K562 (cell line): ENCODE results near the gene CSNK1A1. TPM values are rescaled to one million over a fixed set of nuclear protein-coding genes. Genes with fewer than 3 reads are reported as not detected.
A peak's percentile ranks its signal among the peaks of the same experiment; 100 is the strongest.

Source experiments
- BCL6 ChIP-seq: fragments of 250-450 bp; sonication (Bioruptor Pico); IDR thresholded peaks from 2 replicates; pipeline ENCODE4 v1.4.0; 2020
- DACH1 ChIP-seq: fragments of 450-650 bp; IDR thresholded peaks from 2 replicates; pipeline ENCODE4 v1.6.1; 2018; ENCODE audit not compliant: partially characterized antibody
- ELF4 ChIP-seq: fragments of 450-650 bp; formaldehyde crosslinking; IDR thresholded peaks from 2 replicates; pipeline ENCODE4 v1.4.0; 2022; ENCODE audit warnings: missing genetic modification characterization
- ESRRA ChIP-seq: fragments of 450-650 bp; IDR thresholded peaks from 2 replicates; pipeline ENCODE4 v1.6.1; 2014; ENCODE audit warnings: low read depth, mild to moderate bottlenecking, moderate library complexity, borderline replicate concordance
- MBD2 ChIP-seq: sonication (generic); IDR thresholded peaks from 2 replicates; pipeline ENCODE4 v1.6.1; 2016; ENCODE audit warnings: low read depth, borderline replicate concordance
- PHF8 ChIP-seq: fragments of 200-600 bp; sonication (generic); IDR thresholded peaks from 2 replicates; pipeline ENCODE4 v1.6.1; 2012; ENCODE audit warnings: mixed run types, mild to moderate bottlenecking, inconsistent platforms, low read length, moderate library complexity, borderline replicate concordance
- RAD21 ChIP-seq, 2 experiments: fragments of 250-450 bp in 1 of 2; fragments of 450-650 bp in 1 of 2; sonication (Bioruptor Pico) in 1 of 2; formaldehyde crosslinking in 1 of 2; IDR thresholded peaks in 1 of 2; conservative IDR thresholded peaks in 1 of 2; 2 replicates each; pipeline versions ENCODE4 v1.4.0 to v1.8.0; 2020 to 2022; ENCODE audit warnings: mild to moderate bottlenecking in 2 of 2, moderate library complexity in 1 of 2
- STAT5A ChIP-seq: IDR thresholded peaks from 2 replicates; pipeline ENCODE4 v1.6.1; 2012; ENCODE audit warnings: low read length, inconsistent platforms, borderline replicate concordance
- ZFX ChIP-seq: sonication (generic); formaldehyde crosslinking; IDR thresholded peaks from 2 replicates; pipeline ENCODE4 v1.8.0; 2022; ENCODE audit warnings: mild to moderate bottlenecking, missing genetic modification reagents, moderate library complexity
- ZNF124 ChIP-seq: sonication (generic); formaldehyde crosslinking; IDR thresholded peaks from 2 replicates; pipeline ENCODE4 v1.8.1; 2022; ENCODE audit warnings: missing genetic modification reagents
- ZNF232 ChIP-seq: sonication (generic); formaldehyde crosslinking; IDR thresholded peaks from 2 replicates; pipeline ENCODE4 v1.8.0; 2022; ENCODE audit warnings: mild to moderate bottlenecking, missing genetic modification reagents
- ZNF57 ChIP-seq: fragments of 450-650 bp; formaldehyde crosslinking; IDR thresholded peaks from 2 replicates; pipeline ENCODE4 v1.4.0; 2020; ENCODE audit warnings: mild to moderate bottlenecking, moderate library complexity
- ZNF76 ChIP-seq: fragments of 250-450 bp; sonication (Bioruptor Pico); IDR thresholded peaks from 2 replicates; pipeline ENCODE4 v1.4.0; 2020; ENCODE audit warnings: mild to moderate bottlenecking, moderate library complexity, borderline replicate concordance
- polyA plus RNA-seq, 8 experiments: library from polyadenylated mRNA; depleted of rRNA in 4 of 8; stranded (reverse) in 5 of 8; unstranded in 3 of 8; fragments of >200 nt; fragmentation: Nextera tagmentation in 2 of 8; fragmentation: Illumina TruSeq in 1 of 8; extraction: Ambion mirVana in 2 of 8; extraction: Trizol in 1 of 8; gene quantifications; 2 replicates each; pipeline versions ENCODE4 v1.2.1 to v1.2.3, GENCODE V29; 2011 to 2014; ENCODE audit warnings: inconsistent platforms in 1 of 8, missing spikeins in 1 of 8
- total RNA-seq, 7 experiments: library from RNA; depleted of rRNA in 6 of 7; stranded (reverse); fragments of >200 nt in 6 of 7; fragmentation: Illumina TruSeq in 2 of 7; extraction: Trizol in 2 of 7; gene quantifications; 2 replicates each; pipeline versions ENCODE4 v1.2.1 to v1.2.3, GENCODE V29; 2011 to 2021; ENCODE audit warnings: low replicate concordance in 1 of 7
- TF ChIP-seq, protein P1 (sequence below): sonication (generic); formaldehyde crosslinking; IDR thresholded peaks from 2 replicates; pipeline ENCODE4 v1.9.0; 2022; ENCODE audit warnings: mild to moderate bottlenecking, missing genetic modification reagents
- TF ChIP-seq, protein P2 (sequence below): fragments of 450-650 bp; formaldehyde crosslinking; IDR thresholded peaks from 2 replicates; pipeline ENCODE4 v1.4.0; 2020; ENCODE audit warnings: mild to moderate bottlenecking, mixed read lengths
- TF ChIP-seq, protein P3 (sequence below): sonication (generic); formaldehyde crosslinking; IDR thresholded peaks from 2 replicates; pipeline ENCODE4 v1.4.0; 2020; ENCODE audit warnings: mild to moderate bottlenecking, missing genetic modification reagents
- TF ChIP-seq, protein P4 (sequence below): fragments of 200-800 bp; sonication (Bioruptor generic); IDR thresholded peaks from 2 replicates; pipeline ENCODE4 v1.6.1; 2017; ENCODE audit warnings: missing genetic modification characterization, missing compliant biosample characterization
- TF ChIP-seq, protein P5 (sequence below): fragments of 250-450 bp; sonication (Bioruptor Pico); IDR thresholded peaks from 2 replicates; pipeline ENCODE4 v1.4.0; 2020; ENCODE audit warnings: mild to moderate bottlenecking
- TF ChIP-seq, protein P6 (sequence below): fragments of 200-400 bp; formaldehyde crosslinking; IDR thresholded peaks from 2 replicates; pipeline ENCODE4 v1.6.1; 2017; ENCODE audit warnings: mild to moderate bottlenecking, low read depth, low read length, moderate library complexity

The CSNK1A1 gene
- total and polyA plus RNA-seq, 9 of the 15 experiments (the other 6 are each of a cell fraction or from before 2014, with no cell fraction given): 49.1 to 196 (median 154) TPM

DNA sequence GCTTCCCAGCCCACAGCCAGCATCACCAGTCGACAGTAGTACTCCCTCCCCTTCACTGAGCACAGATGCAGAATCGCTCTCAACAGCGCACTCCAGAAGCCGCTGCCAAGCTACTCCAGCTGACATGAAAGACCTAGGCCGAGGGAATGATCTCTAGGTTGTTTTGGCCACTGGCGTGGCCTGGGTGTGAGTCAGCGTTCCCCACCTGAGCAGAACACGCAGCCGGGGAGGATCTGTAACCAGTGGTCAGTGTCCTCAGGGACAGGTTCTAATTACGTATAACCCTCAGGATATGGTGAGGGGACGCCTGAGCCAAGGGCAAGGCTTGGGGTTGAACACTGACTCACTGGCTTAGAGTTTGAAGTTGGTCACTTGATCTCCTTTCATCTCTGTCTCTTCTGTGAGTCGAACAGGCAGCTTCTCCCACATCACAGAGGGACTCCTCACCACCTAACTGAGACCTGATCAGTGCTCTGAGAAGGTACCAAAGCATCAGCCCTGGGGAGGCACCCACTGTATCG is 95.3 kb downstream of the CSNK1A1 start (continued):
- TF ChIP-seq, protein P1, sequence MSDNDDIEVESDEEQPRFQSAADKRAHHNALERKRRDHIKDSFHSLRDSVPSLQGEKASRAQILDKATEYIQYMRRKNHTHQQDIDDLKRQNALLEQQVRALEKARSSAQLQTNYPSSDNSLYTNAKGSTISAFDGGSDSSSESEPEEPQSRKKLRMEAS (CRISPR knock-in tag): peak; percentile 66; the same call in 1 of the 2 replicates
- no peak for TF ChIP-seq STAT5A
- no peak for TF ChIP-seq BCL6
- TF ChIP-seq, protein P2, sequence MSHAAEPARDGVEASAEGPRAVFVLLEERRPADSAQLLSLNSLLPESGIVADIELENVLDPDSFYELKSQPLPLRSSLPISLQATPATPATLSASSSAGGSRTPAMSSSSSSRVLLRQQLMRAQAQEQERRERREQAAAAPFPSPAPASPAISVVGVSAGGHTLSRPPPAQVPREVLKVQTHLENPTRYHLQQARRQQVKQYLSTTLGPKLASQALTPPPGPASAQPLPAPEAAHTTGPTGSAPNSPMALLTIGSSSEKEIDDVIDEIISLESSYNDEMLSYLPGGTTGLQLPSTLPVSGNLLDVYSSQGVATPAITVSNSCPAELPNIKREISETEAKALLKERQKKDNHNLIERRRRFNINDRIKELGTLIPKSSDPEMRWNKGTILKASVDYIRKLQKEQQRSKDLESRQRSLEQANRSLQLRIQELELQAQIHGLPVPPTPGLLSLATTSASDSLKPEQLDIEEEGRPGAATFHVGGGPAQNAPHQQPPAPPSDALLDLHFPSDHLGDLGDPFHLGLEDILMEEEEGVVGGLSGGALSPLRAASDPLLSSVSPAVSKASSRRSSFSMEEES (CRISPR knock-in tag): no peak
- TF ChIP-seq ZNF76 (CRISPR knock-in tag): 0 out of 2 replicates have a peak, but pooled peaks have one; percentile 63
- TF ChIP-seq, protein P3, sequence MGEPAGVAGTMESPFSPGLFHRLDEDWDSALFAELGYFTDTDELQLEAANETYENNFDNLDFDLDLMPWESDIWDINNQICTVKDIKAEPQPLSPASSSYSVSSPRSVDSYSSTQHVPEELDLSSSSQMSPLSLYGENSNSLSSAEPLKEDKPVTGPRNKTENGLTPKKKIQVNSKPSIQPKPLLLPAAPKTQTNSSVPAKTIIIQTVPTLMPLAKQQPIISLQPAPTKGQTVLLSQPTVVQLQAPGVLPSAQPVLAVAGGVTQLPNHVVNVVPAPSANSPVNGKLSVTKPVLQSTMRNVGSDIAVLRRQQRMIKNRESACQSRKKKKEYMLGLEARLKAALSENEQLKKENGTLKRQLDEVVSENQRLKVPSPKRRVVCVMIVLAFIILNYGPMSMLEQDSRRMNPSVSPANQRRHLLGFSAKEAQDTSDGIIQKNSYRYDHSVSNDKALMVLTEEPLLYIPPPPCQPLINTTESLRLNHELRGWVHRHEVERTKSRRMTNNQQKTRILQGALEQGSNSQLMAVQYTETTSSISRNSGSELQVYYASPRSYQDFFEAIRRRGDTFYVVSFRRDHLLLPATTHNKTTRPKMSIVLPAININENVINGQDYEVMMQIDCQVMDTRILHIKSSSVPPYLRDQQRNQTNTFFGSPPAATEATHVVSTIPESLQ: no peak
- TF ChIP-seq RAD21 (CRISPR knock-in tag; conservative IDR thresholded peaks at IDR 0.05 in 1 of 2, IDR thresholded peaks at IDR 0.05 in 1 of 2): no peak
- TF ChIP-seq, protein P4, sequence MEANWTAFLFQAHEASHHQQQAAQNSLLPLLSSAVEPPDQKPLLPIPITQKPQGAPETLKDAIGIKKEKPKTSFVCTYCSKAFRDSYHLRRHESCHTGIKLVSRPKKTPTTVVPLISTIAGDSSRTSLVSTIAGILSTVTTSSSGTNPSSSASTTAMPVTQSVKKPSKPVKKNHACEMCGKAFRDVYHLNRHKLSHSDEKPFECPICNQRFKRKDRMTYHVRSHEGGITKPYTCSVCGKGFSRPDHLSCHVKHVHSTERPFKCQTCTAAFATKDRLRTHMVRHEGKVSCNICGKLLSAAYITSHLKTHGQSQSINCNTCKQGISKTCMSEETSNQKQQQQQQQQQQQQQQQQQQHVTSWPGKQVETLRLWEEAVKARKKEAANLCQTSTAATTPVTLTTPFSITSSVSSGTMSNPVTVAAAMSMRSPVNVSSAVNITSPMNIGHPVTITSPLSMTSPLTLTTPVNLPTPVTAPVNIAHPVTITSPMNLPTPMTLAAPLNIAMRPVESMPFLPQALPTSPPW: no peak; the same call in 1 of the 2 replicates
- TF ChIP-seq ZNF57 (CRISPR knock-in tag): peak; percentile 20; the same call in 1 of the 2 replicates
- no peak for TF ChIP-seq MBD2
- peak; percentile 78 for TF ChIP-seq ZFX (CRISPR knock-in tag)
- TF ChIP-seq PHF8: peak; percentile 36; the same call in 1 of the 2 replicates
- TF ChIP-seq ZNF232 (CRISPR knock-in tag): no peak
- no peak for TF ChIP-seq ZNF124
- TF ChIP-seq DACH1: peak; percentile 26
- TF ChIP-seq, protein P5, sequence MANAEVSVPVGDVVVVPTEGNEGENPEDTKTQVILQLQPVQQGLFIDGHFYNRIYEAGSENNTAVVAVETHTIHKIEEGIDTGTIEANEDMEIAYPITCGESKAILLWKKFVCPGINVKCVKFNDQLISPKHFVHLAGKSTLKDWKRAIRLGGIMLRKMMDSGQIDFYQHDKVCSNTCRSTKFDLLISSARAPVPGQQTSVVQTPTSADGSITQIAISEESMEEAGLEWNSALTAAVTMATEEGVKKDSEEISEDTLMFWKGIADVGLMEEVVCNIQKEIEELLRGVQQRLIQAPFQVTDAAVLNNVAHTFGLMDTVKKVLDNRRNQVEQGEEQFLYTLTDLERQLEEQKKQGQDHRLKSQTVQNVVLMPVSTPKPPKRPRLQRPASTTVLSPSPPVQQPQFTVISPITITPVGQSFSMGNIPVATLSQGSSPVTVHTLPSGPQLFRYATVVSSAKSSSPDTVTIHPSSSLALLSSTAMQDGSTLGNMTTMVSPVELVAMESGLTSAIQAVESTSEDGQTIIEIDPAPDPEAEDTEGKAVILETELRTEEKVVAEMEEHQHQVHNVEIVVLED (CRISPR knock-in tag): 0 out of 2 replicates have a peak, but pooled peaks have one; percentile 10
- TF ChIP-seq, protein P6, sequence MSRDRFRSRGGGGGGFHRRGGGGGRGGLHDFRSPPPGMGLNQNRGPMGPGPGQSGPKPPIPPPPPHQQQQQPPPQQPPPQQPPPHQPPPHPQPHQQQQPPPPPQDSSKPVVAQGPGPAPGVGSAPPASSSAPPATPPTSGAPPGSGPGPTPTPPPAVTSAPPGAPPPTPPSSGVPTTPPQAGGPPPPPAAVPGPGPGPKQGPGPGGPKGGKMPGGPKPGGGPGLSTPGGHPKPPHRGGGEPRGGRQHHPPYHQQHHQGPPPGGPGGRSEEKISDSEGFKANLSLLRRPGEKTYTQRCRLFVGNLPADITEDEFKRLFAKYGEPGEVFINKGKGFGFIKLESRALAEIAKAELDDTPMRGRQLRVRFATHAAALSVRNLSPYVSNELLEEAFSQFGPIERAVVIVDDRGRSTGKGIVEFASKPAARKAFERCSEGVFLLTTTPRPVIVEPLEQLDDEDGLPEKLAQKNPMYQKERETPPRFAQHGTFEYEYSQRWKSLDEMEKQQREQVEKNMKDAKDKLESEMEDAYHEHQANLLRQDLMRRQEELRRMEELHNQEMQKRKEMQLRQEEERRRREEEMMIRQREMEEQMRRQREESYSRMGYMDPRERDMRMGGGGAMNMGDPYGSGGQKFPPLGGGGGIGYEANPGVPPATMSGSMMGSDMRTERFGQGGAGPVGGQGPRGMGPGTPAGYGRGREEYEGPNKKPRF: no peak
- peak; percentile 56; the same call in 1 of the 2 replicates for TF ChIP-seq ESRRA
- TF ChIP-seq ELF4 (CRISPR knock-in tag): no peak
